ENCODE data around the gene CDC42EP4.

Gene CDC42EP4

GRCh38 chr17:73304971-73305812, 6.6 kb downstream of the CDC42EP4 start:
- Histone ChIP-seq H3K27ac (peak overlapping the region; percentile 82), H3K36me3 (replicated peaks) (peaks cover 3% of the 10 kb centered on the region)

GRCh38 chr17:73304438-73304837, 7.4 kb downstream of the CDC42EP4 start:
- TF ChIP-seq CTCF (IDR thresholded peaks at IDR 0.05; ENCODE audit: low read depth, low read length, missing control alignments): no peak
- H3K27ac ChIP-seq: peak overlapping the region; percentile 82
- DNase-seq: no peak
- in situ Hi-C loops (cut with HindIII; ENCODE audit: low pct_ligation_motif_present, low sequenced_read_pairs): no loop called here
- H3K4me3 ChIP-seq (ENCODE audit: low read depth, low read length): no peak overlapping the region
- peaks cover 3% of the 10 kb centered on the region for H3K36me3 ChIP-seq (replicated peaks)
- no peaks in the 10 kb centered on the region for H3K27me3 ChIP-seq (replicated peaks)

More at GRCh38 chr17:73304971-73305812, 6.6 kb downstream of the CDC42EP4 start:
- peak; percentile 60 for TF ChIP-seq CTCF (IDR thresholded peaks at IDR 0.05; ENCODE audit: low read depth, low read length, missing control alignments)
- in situ Hi-C loops (cut with HindIII; ENCODE audit: low pct_ligation_motif_present, low sequenced_read_pairs): no loop called here
- peak overlapping the region; percentile 45 for H3K4me3 ChIP-seq (ENCODE audit: low read depth, low read length)
- H3K27me3 ChIP-seq (replicated peaks): no peaks in the 10 kb centered on the region
- DNase-seq: peak; percentile 70

GRCh38 chr17:73302189-73302588, 9.6 kb downstream of the CDC42EP4 start:
- H3K4me3 ChIP-seq (ENCODE audit: low read depth, low read length): no peak overlapping the region
- no peak for TF ChIP-seq CTCF (IDR thresholded peaks at IDR 0.05; ENCODE audit: low read depth, low read length, missing control alignments)
- no peak overlapping the region for H3K27ac ChIP-seq
- H3K36me3 ChIP-seq (replicated peaks): peaks cover 3% of the 10 kb centered on the region
- DNase-seq: no peak
- in situ Hi-C loops (cut with HindIII; ENCODE audit: low pct_ligation_motif_present, low sequenced_read_pairs): no loop called here
- H3K27me3 ChIP-seq (replicated peaks): no peaks in the 10 kb centered on the region

- H3K36me3 ChIP-seq (replicated peaks): peaks cover 3% of the 10 kb centered on the region
- H3K27ac ChIP-seq: no peak overlapping the region
- no peaks in the 10 kb centered on the region for H3K27me3 ChIP-seq (replicated peaks)
- no peak overlapping the region for H3K4me3 ChIP-seq (ENCODE audit: low read depth, low read length)
- in situ Hi-C loops (cut with HindIII; ENCODE audit: low pct_ligation_motif_present, low sequenced_read_pairs): no loop called here
- no peak for DNase-seq
- TF ChIP-seq CTCF (IDR thresholded peaks at IDR 0.05; ENCODE audit: low read depth, low read length, missing control alignments): no peak
Observed at GRCh38 chr17:73301369-73301768, 10.4 kb downstream of the CDC42EP4 start.

- Histone ChIP-seq H3K27me3 (replicated peaks) (no peaks in the 10 kb centered on the region), H3K4me3 (ENCODE audit: low read depth, low read length) (no peak overlapping the region), H3K36me3 (replicated peaks) (no peaks in the 10 kb centered on the region), H3K27ac (no peak overlapping the region)
- TF ChIP-seq CTCF (IDR thresholded peaks at IDR 0.05; ENCODE audit: low read depth, low read length, missing control alignments): no peak
- in situ Hi-C loops (cut with HindIII; ENCODE audit: low pct_ligation_motif_present, low sequenced_read_pairs): no loop called here
- DNase-seq: no peak
Observed at GRCh38 chr17:73300392-73300791, 11.4 kb downstream of the CDC42EP4 start.
